Ishikawa (cell line): ENCODE measurements around the gene KBTBD13.

ENCODE experiments used
- CEBPB ChIP-seq: IDR thresholded peaks from 2 replicates; pipeline ENCODE4 v1.6.1; 2012
- CREB1 ChIP-seq: IDR thresholded peaks from 2 replicates; pipeline ENCODE4 v1.6.1; 2012; ENCODE audit warnings: low read depth
- EGR1 ChIP-seq: IDR thresholded peaks from 2 replicates; pipeline ENCODE4 v1.6.1; 2012
- EP300 ChIP-seq: IDR thresholded peaks from 2 replicates; pipeline ENCODE4 v1.6.1; 2012; ENCODE audit warnings: borderline replicate concordance
- FOXM1 ChIP-seq: IDR thresholded peaks from 2 replicates; pipeline ENCODE4 v1.6.1; 2012; ENCODE audit warnings: low read depth, borderline replicate concordance
- NFIC ChIP-seq: IDR thresholded peaks from 2 replicates; pipeline ENCODE4 v1.6.1; 2012
- TAF1 ChIP-seq: IDR thresholded peaks from 2 replicates; pipeline ENCODE4 v1.6.1; 2012; ENCODE audit warnings: low read depth, mild to moderate bottlenecking
- TEAD4 ChIP-seq: IDR thresholded peaks from 2 replicates; pipeline ENCODE4 v1.6.1; 2012
- ZBTB7A ChIP-seq: IDR thresholded peaks from 2 replicates; pipeline ENCODE4 v1.6.1; 2012; ENCODE audit warnings: low read depth
- TF ChIP-seq, protein P1 (sequence below): IDR thresholded peaks from 2 replicates; pipeline ENCODE4 v1.6.1; 2012; ENCODE audit warnings: low read depth, mild to moderate bottlenecking
- TF ChIP-seq, protein P2 (sequence below): IDR thresholded peaks from 2 replicates; pipeline ENCODE4 v1.6.1; 2012
- TF ChIP-seq, protein P3 (sequence below): IDR thresholded peaks from 2 replicates; pipeline ENCODE4 v1.6.1; 2012

DNA sequence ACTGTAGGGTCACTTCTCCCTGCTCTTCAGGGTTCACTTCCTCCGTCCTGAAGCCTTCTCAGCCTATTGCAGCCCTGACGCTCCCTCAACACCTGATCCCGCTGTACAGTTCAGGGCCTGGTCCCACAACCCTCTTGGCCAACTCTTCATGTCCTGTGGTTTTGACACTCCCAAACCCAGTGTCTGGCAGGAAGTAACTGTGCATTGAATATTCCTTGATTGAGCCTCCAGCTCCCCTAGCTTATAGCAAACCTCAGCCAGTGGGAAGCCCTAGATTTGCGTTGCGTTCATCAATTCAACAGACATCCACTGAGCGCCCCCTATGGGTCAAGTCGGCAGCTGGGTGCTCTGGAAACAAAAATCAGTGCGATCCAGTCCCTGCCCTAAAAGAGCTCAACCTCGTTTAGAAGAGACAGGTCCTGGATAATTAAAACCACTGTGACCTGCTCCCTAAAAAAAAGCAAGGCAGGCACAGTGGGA lies 24.9 kb downstream of the KBTBD13 start:
- TF ChIP-seq EP300 (no peak), TAF1 (no peak), CEBPB (no peak), NFIC (no peak), EGR1 (no peak), TEAD4 (no peak), CREB1 (no peak), ZBTB7A (no peak), FOXM1 (no peak)
- TF ChIP-seq, protein P1, sequence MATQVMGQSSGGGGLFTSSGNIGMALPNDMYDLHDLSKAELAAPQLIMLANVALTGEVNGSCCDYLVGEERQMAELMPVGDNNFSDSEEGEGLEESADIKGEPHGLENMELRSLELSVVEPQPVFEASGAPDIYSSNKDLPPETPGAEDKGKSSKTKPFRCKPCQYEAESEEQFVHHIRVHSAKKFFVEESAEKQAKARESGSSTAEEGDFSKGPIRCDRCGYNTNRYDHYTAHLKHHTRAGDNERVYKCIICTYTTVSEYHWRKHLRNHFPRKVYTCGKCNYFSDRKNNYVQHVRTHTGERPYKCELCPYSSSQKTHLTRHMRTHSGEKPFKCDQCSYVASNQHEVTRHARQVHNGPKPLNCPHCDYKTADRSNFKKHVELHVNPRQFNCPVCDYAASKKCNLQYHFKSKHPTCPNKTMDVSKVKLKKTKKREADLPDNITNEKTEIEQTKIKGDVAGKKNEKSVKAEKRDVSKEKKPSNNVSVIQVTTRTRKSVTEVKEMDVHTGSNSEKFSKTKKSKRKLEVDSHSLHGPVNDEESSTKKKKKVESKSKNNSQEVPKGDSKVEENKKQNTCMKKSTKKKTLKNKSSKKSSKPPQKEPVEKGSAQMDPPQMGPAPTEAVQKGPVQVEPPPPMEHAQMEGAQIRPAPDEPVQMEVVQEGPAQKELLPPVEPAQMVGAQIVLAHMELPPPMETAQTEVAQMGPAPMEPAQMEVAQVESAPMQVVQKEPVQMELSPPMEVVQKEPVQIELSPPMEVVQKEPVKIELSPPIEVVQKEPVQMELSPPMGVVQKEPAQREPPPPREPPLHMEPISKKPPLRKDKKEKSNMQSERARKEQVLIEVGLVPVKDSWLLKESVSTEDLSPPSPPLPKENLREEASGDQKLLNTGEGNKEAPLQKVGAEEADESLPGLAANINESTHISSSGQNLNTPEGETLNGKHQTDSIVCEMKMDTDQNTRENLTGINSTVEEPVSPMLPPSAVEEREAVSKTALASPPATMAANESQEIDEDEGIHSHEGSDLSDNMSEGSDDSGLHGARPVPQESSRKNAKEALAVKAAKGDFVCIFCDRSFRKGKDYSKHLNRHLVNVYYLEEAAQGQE, result no peak
- TF ChIP-seq, protein P2, sequence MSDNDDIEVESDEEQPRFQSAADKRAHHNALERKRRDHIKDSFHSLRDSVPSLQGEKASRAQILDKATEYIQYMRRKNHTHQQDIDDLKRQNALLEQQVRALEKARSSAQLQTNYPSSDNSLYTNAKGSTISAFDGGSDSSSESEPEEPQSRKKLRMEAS, result no peak
- TF ChIP-seq, protein P3, sequence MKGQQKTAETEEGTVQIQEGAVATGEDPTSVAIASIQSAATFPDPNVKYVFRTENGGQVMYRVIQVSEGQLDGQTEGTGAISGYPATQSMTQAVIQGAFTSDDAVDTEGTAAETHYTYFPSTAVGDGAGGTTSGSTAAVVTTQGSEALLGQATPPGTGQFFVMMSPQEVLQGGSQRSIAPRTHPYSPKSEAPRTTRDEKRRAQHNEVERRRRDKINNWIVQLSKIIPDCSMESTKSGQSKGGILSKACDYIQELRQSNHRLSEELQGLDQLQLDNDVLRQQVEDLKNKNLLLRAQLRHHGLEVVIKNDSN, result no peak
